Endothelial cell of umbilical vein (primary cell): Measurements from ENCODE around the gene KSR1. TPM values are rescaled to one million over a fixed set of nuclear protein-coding genes. Genes with fewer than 3 reads are reported as not detected.

ENCODE experiments used
- BruUV-seq: library from RNA; stranded (reverse); fragments of 400-500 nt; replicated peaks from 2 replicates; lab custom pipeline; 2021; lab: Mats Ljungman, UMichigan
- CTCF ChIA-PET: fragments of 300-600, 350-600 bp; sonication (Branson Sonifier 250); formaldehyde crosslinking; loops from one replicate; lab custom pipeline; 2021; ENCODE audit warnings: antibody characterized with exemption, inconsistent platforms; lab: Charles Lee
- POLR2A ChIA-PET: fragments of 300-600, 350-600 bp; sonication (Branson Sonifier 250); formaldehyde crosslinking; loops from one replicate; lab custom pipeline; 2021; ENCODE audit warnings: antibody characterized with exemption, inconsistent platforms; lab: Charles Lee
- DNase-seq: peaks from one replicate; pipeline ENCODE4 v3.0.0-alpha.2; 2011; ENCODE audit warnings: low read depth, low spot score
- FAIRE-seq: peaks from 2 replicates; lab custom pipeline; 2011; peaks lifted over from hg19 to GRCh38; lab: Jason Lieb, UNC
- H2AFZ ChIP-seq: 2 replicates; pipeline ENCODE4 v1.6.0; 2012; ENCODE audit warnings: low read depth, low read length, control low read depth, inconsistent platforms
- H3K27ac ChIP-seq: 2 replicates; pipeline ENCODE4 v1.5.1; 2011; ENCODE audit warnings: low read depth, mild to moderate bottlenecking, control low read depth, low read length, moderate library complexity; ENCODE audit not compliant: insufficient read depth
- H3K27me3 ChIP-seq, 2 experiments: 2 replicates each; pipeline versions ENCODE4 v1.6.0 to v1.6.1; 2011; ENCODE audit warnings: low read length in 2 of 2, mixed read lengths in 1 of 2; ENCODE audit not compliant: control insufficient read depth in 2 of 2, insufficient read depth in 2 of 2
- H3K36me3 ChIP-seq, 2 experiments: 2 replicates in 1 of 2; 3 replicates in 1 of 2; pipeline ENCODE4 v1.5.1; 2011; ENCODE audit warnings: low read length in 2 of 2, mild to moderate bottlenecking in 1 of 2, moderate library complexity in 1 of 2; ENCODE audit not compliant: control insufficient read depth in 2 of 2, insufficient read depth in 2 of 2; ENCODE audit errors: extremely low read depth in 1 of 2
- H3K4me1 ChIP-seq: 3 replicates; pipeline ENCODE4 v1.5.1; 2011; ENCODE audit warnings: mild to moderate bottlenecking, low read length; ENCODE audit not compliant: control insufficient read depth, insufficient read depth; ENCODE audit errors: extremely low read depth
- H3K4me2 ChIP-seq: 2 replicates; pipeline ENCODE4 v1.6.1; 2011; ENCODE audit warnings: low read length, control low read depth, mixed read lengths; ENCODE audit not compliant: insufficient read depth
- H3K4me3 ChIP-seq, 3 experiments: fragments of 200-600 bp in 1 of 3; sonication (generic), shearing (Covaris generic) in 1 of 3; replicated peaks in 1 of 3; 2 replicates each; pipeline ENCODE4 v1.5.1; 2011 to 2016; ENCODE audit warnings: control low read depth in 3 of 3, low read length in 3 of 3, mild to moderate bottlenecking in 2 of 3, inconsistent platforms in 1 of 3, low read depth in 1 of 3, moderate library complexity in 1 of 3; ENCODE audit not compliant: insufficient read depth in 1 of 3
- H3K79me2 ChIP-seq: 2 replicates; pipeline ENCODE4 v1.6.0; 2012; ENCODE audit warnings: low read length, inconsistent platforms; ENCODE audit not compliant: control insufficient read depth, insufficient read depth
- H3K9ac ChIP-seq: replicated peaks from 2 replicates; pipeline ENCODE3; 2011; ENCODE audit warnings: low read length, control low read depth; ENCODE audit not compliant: insufficient read depth; ENCODE audit errors: extremely low read depth
- H3K9me1 ChIP-seq: replicated peaks from 3 replicates; pipeline ENCODE4 v1.6.0; 2011; ENCODE audit warnings: mild to moderate bottlenecking, low read length; ENCODE audit not compliant: control insufficient read depth, insufficient read depth; ENCODE audit errors: extremely low read depth
- H3K9me3 ChIP-seq: replicated peaks from 2 replicates; pipeline ENCODE4 v1.5.1; 2012; ENCODE audit warnings: low read length, inconsistent platforms; ENCODE audit not compliant: control insufficient read depth, insufficient read depth
- H4K20me1 ChIP-seq: replicated peaks from 2 replicates; pipeline ENCODE3; 2011; ENCODE audit warnings: mild to moderate bottlenecking, low read length; ENCODE audit not compliant: control insufficient read depth, insufficient read depth; ENCODE audit errors: extremely low read depth
- CTCF ChIP-seq, 2 donors: IDR thresholded peaks; 1 replicate in 1 of 2; 2 replicates in 1 of 2; pipeline ENCODE4 v1.5.1; 2011; ENCODE audit warnings: low read length in 2 of 2, mild to moderate bottlenecking in 2 of 2, moderate library complexity in 2 of 2, control low read depth in 1 of 2, inconsistent platforms in 1 of 2, low read depth in 1 of 2; ENCODE audit not compliant: insufficient read depth in 1 of 2; ENCODE audit errors: extremely low read depth in 1 of 2
- EZH2 ChIP-seq: IDR thresholded peaks from 2 replicates; pipeline ENCODE4 v1.6.1; 2012; ENCODE audit warnings: borderline replicate concordance, low read depth, mild to moderate bottlenecking, moderate library complexity, low read length, inconsistent platforms; ENCODE audit not compliant: severe bottlenecking
- FOS ChIP-seq: IDR thresholded peaks from 2 replicates; pipeline ENCODE4 v1.6.1; 2011; ENCODE audit warnings: mild to moderate bottlenecking, low read length, moderate library complexity, borderline replicate concordance; ENCODE audit not compliant: insufficient read depth
- GATA2 ChIP-seq: IDR thresholded peaks from 2 replicates; pipeline ENCODE4 v1.7.0; 2011; ENCODE audit warnings: low read depth, mild to moderate bottlenecking, moderate library complexity, mixed read lengths, low read length; ENCODE audit not compliant: insufficient read length, insufficient read depth
- JUN ChIP-seq: IDR thresholded peaks from 2 replicates; pipeline ENCODE4 v1.6.1; 2011; ENCODE audit warnings: borderline replicate concordance, low read depth; ENCODE audit not compliant: insufficient read length, insufficient read depth
- MYC ChIP-seq: IDR thresholded peaks from one replicate; pipeline ENCODE4 v1.6.1; 2011; ENCODE audit warnings: mild to moderate bottlenecking, low read depth, low read length
- POLR2A ChIP-seq: IDR thresholded peaks from 2 replicates; pipeline ENCODE4 v1.6.1; 2012; ENCODE audit warnings: low read depth, mild to moderate bottlenecking, control low read depth, low read length
- POLR2AphosphoS5 ChIP-seq: IDR thresholded peaks from 2 replicates; pipeline ENCODE4 v1.6.1; 2012; ENCODE audit warnings: low read depth, mild to moderate bottlenecking, control low read depth, low read length, moderate library complexity; ENCODE audit not compliant: insufficient read depth
- dilution Hi-C: fragments of 300-500 bp; cut with MboI; formaldehyde crosslinking; loops from one replicate; pipeline ENCODE4 v1.15.0; 2019; ENCODE audit warnings: low sequenced_read_pairs; ENCODE audit not compliant: extremely low pct_ligation_motif_present
- intact Hi-C: fragments of 100-400 bp; cut with micrococcal nuclease; formaldehyde crosslinking; loops from one replicate; pipeline ENCODE4 v1.10.0; 2022
- polyA plus RNA-seq, 4 experiments: library from polyadenylated mRNA; depleted of rRNA in 3 of 4; stranded (reverse) in 3 of 4; unstranded in 1 of 4; fragments of >200 nt; gene quantifications; 2 replicates each; pipeline versions ENCODE4 v1.2.1 to v1.2.3, GENCODE V29; 2011 to 2012; ENCODE audit warnings: missing spikeins in 1 of 4
- total RNA-seq: library from RNA; stranded (reverse); gene quantifications from 2 replicates; pipeline ENCODE4 v1.2.3, GENCODE V29; 2021
- TF ChIP-seq, protein P1 (sequence below): IDR thresholded peaks from 2 replicates; pipeline ENCODE4 v1.6.1; 2011; ENCODE audit not compliant: insufficient read depth, insufficient read length

KSR1 gene
- total and polyA plus RNA-seq, 2 donors (not counting 3 experiments of a cell fraction or from before 2014, with no cell fraction given), result 35.4 to 80.2 TPM

- Histone ChIP-seq H4K20me1 (no peaks in the 10 kb centered on the region), H3K4me2 (no peak overlapping the region), H3K4me3 (no peak overlapping the region), H3K9me1 (no peaks in the 10 kb centered on the region), H3K4me1 (no peaks in the 10 kb centered on the region), H3K9me3 (no peaks in the 10 kb centered on the region), H3K79me2 (no peaks in the 10 kb centered on the region), H3K36me3 (no peaks in the 10 kb centered on the region), H3K27me3 (no peaks in the 10 kb centered on the region), H2AFZ (no peak overlapping the region), H3K9ac (no peak overlapping the region), H3K27ac (no peak overlapping the region)
- no peak for FAIRE-seq
- CTCF ChIA-PET, result no interaction called here
- TF ChIP-seq FOS (no peak), MYC (no peak), JUN (no peak), EZH2 (no peak), CTCF (IDR thresholded peaks at IDR 0.05; ENCODE audit: extremely low read depth in 1 of 2, insufficient read depth in 1 of 2, low read depth in 1 of 2, low read length in 2 of 2) (no peak), POLR2AphosphoS5 (no peak), POLR2A (no peak), GATA2 (no peak)
- TF ChIP-seq, protein P1, sequence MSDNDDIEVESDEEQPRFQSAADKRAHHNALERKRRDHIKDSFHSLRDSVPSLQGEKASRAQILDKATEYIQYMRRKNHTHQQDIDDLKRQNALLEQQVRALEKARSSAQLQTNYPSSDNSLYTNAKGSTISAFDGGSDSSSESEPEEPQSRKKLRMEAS, result no peak
- BruUV-seq, result no TSS peak
- intact Hi-C loops (no loop called here), dilution Hi-C loops (loop anchor here (25.0 kb wide), 1 partner anchor 124 kb away; no protein-coding TSS in a partner anchor)
- no peak for DNase-seq
- POLR2A ChIA-PET, result no interaction called here
Measured at GRCh38 chr17:27438348-27438998, 17.8 kb upstream of the KSR1 start.
